Measurements from ENCODE around the gene ARHGEF39. TPM values are rescaled to one million over a fixed set of nuclear protein-coding genes. Genes with fewer than 3 reads are reported as not detected.
A peak's percentile ranks its signal among the peaks of the same experiment; 100 is the strongest.

Gene ARHGEF39
- polyA plus RNA-seq: 1 to 10 TPM in 2 of 3 donors, under 1 TPM in 1; 0.92 to 1.9 (median 1.1) TPM

- no peaks in the 10 kb centered on the region for H3K9me3 Mint-ChIP-seq
- peaks cover 60 to 65% of the 10 kb centered on the region in 2 donors for H3K4me1 Mint-ChIP-seq
- peak; percentile 74 to 76 (median 76) for DNase-seq
- peak within 1 kb of the TSS; percentile 83 to 96 (median 90) for H3K27ac Mint-ChIP-seq
- peaks cover 0 to 5% (median 3%) of the 10 kb centered on the region in 3 donors for H3K27me3 Mint-ChIP-seq (ENCODE audit: low read depth in 3 of 3)
- H3K4me3 Mint-ChIP-seq: peak within 1 kb of the TSS; percentile 87 to 93 (median 89)
- peaks cover 9 to 16% (median 14%) of the 10 kb centered on the region in 3 donors for H3K36me3 Mint-ChIP-seq
Observed at GRCh38 chr9:35664531-35665470, at the start of gene ARHGEF39. Gene ARHGEF39 (minus strand): TSS chr9:35665195. CDS start chr9:35665169, 26 bp downstream.

GRCh38 chr9:35714123-35714522 is 49.1 kb upstream of the ARHGEF39 start:
- DNase-seq: no peak
- Mint-ChIP-seq H3K36me3 (peaks cover 26 to 70% (median 35%) of the 10 kb centered on the region in 3 donors), H3K27me3 (ENCODE audit: low read depth in 3 of 3) (peaks cover 0 to 5% (median 2%) of the 10 kb centered on the region in 3 donors), H3K4me1 (no peaks in the 10 kb centered on the region), H3K27ac (peak overlapping the region in 3 of 6 donors; percentile 5 to 40 (median 39)), H3K9me3 (no peaks in the 10 kb centered on the region), H3K4me3 (no peak overlapping the region)

- no peaks in the 10 kb centered on the region for H3K9me3 Mint-ChIP-seq
- H3K36me3 Mint-ChIP-seq: peaks cover 25 to 75% (median 38%) of the 10 kb centered on the region in 3 donors
- peak overlapping the region in 1 of 6 donors; percentile 61 for H3K27ac Mint-ChIP-seq
- no peak overlapping the region for H3K4me3 Mint-ChIP-seq
- peaks cover 0 to 5% (median 2%) of the 10 kb centered on the region in 3 donors for H3K27me3 Mint-ChIP-seq (ENCODE audit: low read depth in 3 of 3)
- no peak for DNase-seq
- no peaks in the 10 kb centered on the region for H3K4me1 Mint-ChIP-seq
Observed at GRCh38 chr9:35713578-35713977, 48.6 kb upstream of the ARHGEF39 start.

- Mint-ChIP-seq H3K36me3 (peaks cover 21 to 75% (median 42%) of the 10 kb centered on the region in 3 donors), H3K4me1 (no peaks in the 10 kb centered on the region), H3K27ac (no peak overlapping the region), H3K4me3 (no peak overlapping the region), H3K9me3 (no peaks in the 10 kb centered on the region), H3K27me3 (ENCODE audit: low read depth in 3 of 3) (peaks cover 0 to 5% (median 2%) of the 10 kb centered on the region in 3 donors)
- no peak for DNase-seq
Observed at GRCh38 chr9:35712762-35713400, 47.9 kb upstream of the ARHGEF39 start.

GRCh38 chr9:35711501-35712428 is 46.8 kb upstream of the ARHGEF39 start:
- peak overlapping the region in 2 of 6 donors; percentile 39 to 83 for H3K27ac Mint-ChIP-seq
- no peak for DNase-seq
- H3K27me3 Mint-ChIP-seq (ENCODE audit: low read depth in 3 of 3): peaks cover 0 to 2% (median 2%) of the 10 kb centered on the region in 3 donors
- no peak overlapping the region for H3K4me3 Mint-ChIP-seq
- H3K4me1 Mint-ChIP-seq: no peaks in the 10 kb centered on the region
- H3K9me3 Mint-ChIP-seq: no peaks in the 10 kb centered on the region
- H3K36me3 Mint-ChIP-seq: peaks cover 27 to 81% (median 49%) of the 10 kb centered on the region in 3 donors

- H3K27ac Mint-ChIP-seq: peak overlapping the region in 3 of 6 donors; percentile 2 to 39 (median 30)
- no peaks in the 10 kb centered on the region for H3K9me3 Mint-ChIP-seq
- no peak for DNase-seq
- peaks cover 0 to 2% (median 2%) of the 10 kb centered on the region in 3 donors for H3K27me3 Mint-ChIP-seq (ENCODE audit: low read depth in 3 of 3)
- no peaks in the 10 kb centered on the region for H3K4me1 Mint-ChIP-seq
- no peak overlapping the region for H3K4me3 Mint-ChIP-seq
- peaks cover 21 to 80% (median 44%) of the 10 kb centered on the region in 3 donors for H3K36me3 Mint-ChIP-seq
Observed at GRCh38 chr9:35710818-35711500, 46.0 kb upstream of the ARHGEF39 start.

GRCh38 chr9:35708146-35708545 is 43.2 kb upstream of the ARHGEF39 start:
- Mint-ChIP-seq H3K9me3 (no peaks in the 10 kb centered on the region), H3K4me1 (no peaks in the 10 kb centered on the region), H3K4me3 (no peak overlapping the region), H3K27ac (peak overlapping the region in 2 of 6 donors; percentile 9 to 60), H3K27me3 (ENCODE audit: low read depth in 3 of 3) (peaks cover 0 to 2% (median 0%) of the 10 kb centered on the region in 3 donors), H3K36me3 (peaks cover 10 to 76% (median 48%) of the 10 kb centered on the region in 3 donors)
- DNase-seq: no peak

- Mint-ChIP-seq H3K36me3 (peaks cover 16 to 77% (median 52%) of the 10 kb centered on the region in 3 donors), H3K27me3 (ENCODE audit: low read depth in 3 of 3) (peaks cover 0 to 2% (median 0%) of the 10 kb centered on the region in 3 donors), H3K4me1 (no peaks in the 10 kb centered on the region), H3K27ac (peak overlapping the region in 2 of 6 donors; percentile 55 to 68), H3K4me3 (no peak overlapping the region), H3K9me3 (no peaks in the 10 kb centered on the region)
- no peak for DNase-seq
Observed at GRCh38 chr9:35706951-35707350, 42.0 kb upstream of the ARHGEF39 start.

GRCh38 chr9:35705836-35706430 is 40.9 kb upstream of the ARHGEF39 start:
- no peak for DNase-seq
- H3K4me3 Mint-ChIP-seq: no peak overlapping the region
- peaks cover 0 to 2% (median 0%) of the 10 kb centered on the region in 3 donors for H3K27me3 Mint-ChIP-seq (ENCODE audit: low read depth in 3 of 3)
- peak overlapping the region in 1 of 6 donors; percentile 58 for H3K27ac Mint-ChIP-seq
- H3K36me3 Mint-ChIP-seq: peaks cover 16 to 68% (median 47%) of the 10 kb centered on the region in 3 donors
- no peaks in the 10 kb centered on the region for H3K9me3 Mint-ChIP-seq
- H3K4me1 Mint-ChIP-seq: no peaks in the 10 kb centered on the region

GRCh38 chr9:35705372-35705771 is 40.4 kb upstream of the ARHGEF39 start:
- H3K4me1 Mint-ChIP-seq: no peaks in the 10 kb centered on the region
- no peak for DNase-seq
- peaks cover 16 to 62% (median 42%) of the 10 kb centered on the region in 3 donors for H3K36me3 Mint-ChIP-seq
- peak overlapping the region in 1 of 6 donors; percentile 58 for H3K27ac Mint-ChIP-seq
- no peaks in the 10 kb centered on the region for H3K9me3 Mint-ChIP-seq
- H3K4me3 Mint-ChIP-seq: no peak overlapping the region
- H3K27me3 Mint-ChIP-seq (ENCODE audit: low read depth in 3 of 3): no peaks in the 10 kb centered on the region

- Mint-ChIP-seq H3K27ac (peak overlapping the region in 2 of 6 donors; percentile 28 to 41), H3K9me3 (no peaks in the 10 kb centered on the region)
- DNase-seq: no peak
Observed at GRCh38 chr9:35703906-35704672, 39.1 kb upstream of the ARHGEF39 start.

More at GRCh38 chr9:35703906-35704672, 39.1 kb upstream of the ARHGEF39 start:
- H3K36me3 Mint-ChIP-seq: peaks cover 16 to 56% (median 40%) of the 10 kb centered on the region in 3 donors
- H3K27me3 Mint-ChIP-seq (ENCODE audit: low read depth in 3 of 3): no peaks in the 10 kb centered on the region
- H3K4me1 Mint-ChIP-seq: no peaks in the 10 kb centered on the region
- H3K4me3 Mint-ChIP-seq: no peak overlapping the region
